ENCODE results near the gene ATP8A1.

Gene ATP8A1

GRCh38 chr4:42646999-42647541, 9.8 kb downstream of the ATP8A1 start:
- H3K4me3 ChIP-seq (ENCODE audit: low read depth, low read length): no peak overlapping the region
- TF ChIP-seq CTCF (conservative IDR thresholded peaks at IDR 0.05; ENCODE audit: low read depth, low read length): no peak
- no peak for DNase-seq (ENCODE audit: low read depth)

GRCh38 chr4:42646013-42646784, 10.7 kb downstream of the ATP8A1 start:
- TF ChIP-seq CTCF (conservative IDR thresholded peaks at IDR 0.05; ENCODE audit: low read depth, low read length): no peak
- no peak overlapping the region for H3K4me3 ChIP-seq (ENCODE audit: low read depth, low read length)
- DNase-seq (ENCODE audit: low read depth): no peak

- TF ChIP-seq CTCF (conservative IDR thresholded peaks at IDR 0.05; ENCODE audit: low read depth, low read length): no peak
- no peak for DNase-seq (ENCODE audit: low read depth)
- H3K4me3 ChIP-seq (ENCODE audit: low read depth, low read length): no peak overlapping the region
Measured at GRCh38 chr4:42644897-42645296, 12.0 kb downstream of the ATP8A1 start.

GRCh38 chr4:42643685-42644084, 13.2 kb downstream of the ATP8A1 start:
- TF ChIP-seq CTCF (conservative IDR thresholded peaks at IDR 0.05; ENCODE audit: low read depth, low read length): no peak
- DNase-seq (ENCODE audit: low read depth): no peak
- H3K4me3 ChIP-seq (ENCODE audit: low read depth, low read length): no peak overlapping the region

GRCh38 chr4:42642845-42643615, 13.9 kb downstream of the ATP8A1 start:
- no peak overlapping the region for H3K4me3 ChIP-seq (ENCODE audit: low read depth, low read length)
- TF ChIP-seq CTCF (conservative IDR thresholded peaks at IDR 0.05; ENCODE audit: low read depth, low read length): no peak
- DNase-seq (ENCODE audit: low read depth): no peak

- no peak for DNase-seq (ENCODE audit: low read depth)
Measured at GRCh38 chr4:42642101-42642797, 14.7 kb downstream of the ATP8A1 start.

More at GRCh38 chr4:42642101-42642797, 14.7 kb downstream of the ATP8A1 start:
- H3K4me3 ChIP-seq (ENCODE audit: low read depth, low read length): no peak overlapping the region
- TF ChIP-seq CTCF (conservative IDR thresholded peaks at IDR 0.05; ENCODE audit: low read depth, low read length): no peak
